HG02642 (cell line): Measurements from ENCODE around the gene PRMT1.

Experiments used
- ATAC-seq: cut with Tn5 transposase; IDR thresholded peaks from one replicate; pipeline ENCODE4 v1.9.1; 2021; ENCODE audit warnings: mild to moderate bottlenecking; ENCODE audit not compliant: unreplicated experiment, poor library complexity

The PRMT1 gene

DNA sequence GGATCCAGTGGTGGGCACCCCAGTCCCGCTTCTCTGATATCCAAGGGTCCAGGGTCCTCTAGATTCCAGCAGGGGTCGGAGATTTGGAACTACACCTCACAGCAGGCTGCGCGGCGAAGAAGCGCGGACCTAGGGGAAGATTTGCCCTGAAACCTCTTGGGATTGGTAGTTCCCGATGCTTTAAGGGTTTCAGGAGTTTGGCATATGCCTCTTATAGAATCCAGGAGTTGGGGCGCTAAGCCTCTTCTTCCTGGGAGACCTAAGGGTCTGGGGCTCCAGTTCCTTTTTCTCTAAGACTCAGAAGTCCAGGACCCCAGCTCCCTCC is 11.0 kb upstream of the PRMT1 start:
- ATAC-seq = no peak

DNA sequence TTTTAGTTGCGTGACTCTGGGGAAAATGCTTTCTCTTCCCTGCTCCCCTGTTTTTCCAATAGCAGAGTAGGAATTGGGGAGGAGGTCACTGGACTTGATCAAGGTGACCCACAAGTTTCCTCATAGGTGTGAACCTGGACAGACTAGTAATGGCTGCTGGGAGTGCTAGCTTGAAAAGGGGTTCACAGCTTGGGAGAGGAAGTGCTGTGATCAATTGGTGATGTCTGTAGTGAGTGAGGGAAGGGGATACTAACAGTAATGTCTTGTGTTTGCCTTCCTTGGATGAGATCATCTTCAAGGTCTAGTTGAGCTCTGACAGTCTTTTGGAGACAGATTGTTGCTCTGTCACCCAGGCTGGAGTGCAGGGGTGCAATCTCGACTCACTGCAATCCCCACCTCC is 9.6 kb upstream of the PRMT1 start:
- ATAC-seq = no peak

DNA sequence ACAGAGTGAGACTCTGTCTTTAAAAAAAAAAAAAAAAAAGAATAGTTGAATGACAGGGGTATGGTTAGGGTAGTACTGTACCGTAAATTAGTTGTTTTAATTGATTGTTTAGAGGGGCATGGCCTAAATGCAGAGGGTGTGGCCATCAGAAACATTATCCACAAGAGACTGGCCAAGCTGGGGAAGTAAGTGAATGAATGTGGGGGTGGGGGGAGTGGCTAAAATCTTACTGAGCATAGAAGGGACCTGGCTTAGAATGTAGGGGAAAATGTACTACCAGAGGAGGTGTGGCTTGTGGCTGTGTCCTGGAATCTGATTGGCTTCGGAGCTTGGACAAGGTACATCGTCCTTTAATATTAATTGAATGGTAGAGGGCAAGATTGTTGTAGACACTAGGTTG is 7.6 kb upstream of the PRMT1 start:
- no peak for ATAC-seq

DNA sequence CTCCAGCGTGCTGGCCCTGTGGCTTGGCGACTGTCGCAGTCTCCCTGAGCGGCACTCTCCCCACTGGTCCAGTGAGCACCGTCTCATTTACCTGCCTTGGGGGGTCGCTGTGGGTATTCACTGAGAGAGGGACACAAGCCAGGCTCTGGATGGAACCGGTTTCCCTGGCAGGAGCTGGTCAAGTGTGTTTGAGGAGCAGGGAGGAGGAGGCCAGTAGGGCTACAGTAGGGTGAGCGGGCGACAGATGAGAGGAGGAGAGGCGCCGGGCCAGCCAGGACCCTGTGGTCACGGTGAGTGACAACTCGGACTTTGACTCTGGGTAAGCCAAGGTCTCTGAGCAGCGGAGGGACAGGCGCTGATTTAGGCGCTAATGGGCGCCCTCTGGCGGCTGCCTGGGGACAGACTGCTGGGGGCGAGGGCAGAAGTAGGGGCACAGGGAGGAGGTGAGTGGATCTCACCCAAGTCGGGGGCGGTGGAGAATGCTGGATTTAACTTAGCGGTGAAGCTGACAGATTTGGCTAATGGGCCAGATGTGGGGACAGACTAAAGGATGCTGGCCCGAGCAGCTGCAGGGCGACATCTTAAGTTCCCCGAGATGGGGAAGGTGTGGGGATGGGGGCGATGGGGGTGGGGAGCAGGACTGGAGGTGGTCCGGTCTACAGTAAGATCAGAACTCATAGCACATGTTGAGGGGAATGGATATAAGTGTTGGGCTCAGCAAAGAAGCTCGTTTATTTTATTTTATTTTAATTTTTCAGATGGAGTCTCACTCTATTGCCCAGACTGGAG is 4.7 kb upstream of the PRMT1 start:
- no peak for ATAC-seq

DNA sequence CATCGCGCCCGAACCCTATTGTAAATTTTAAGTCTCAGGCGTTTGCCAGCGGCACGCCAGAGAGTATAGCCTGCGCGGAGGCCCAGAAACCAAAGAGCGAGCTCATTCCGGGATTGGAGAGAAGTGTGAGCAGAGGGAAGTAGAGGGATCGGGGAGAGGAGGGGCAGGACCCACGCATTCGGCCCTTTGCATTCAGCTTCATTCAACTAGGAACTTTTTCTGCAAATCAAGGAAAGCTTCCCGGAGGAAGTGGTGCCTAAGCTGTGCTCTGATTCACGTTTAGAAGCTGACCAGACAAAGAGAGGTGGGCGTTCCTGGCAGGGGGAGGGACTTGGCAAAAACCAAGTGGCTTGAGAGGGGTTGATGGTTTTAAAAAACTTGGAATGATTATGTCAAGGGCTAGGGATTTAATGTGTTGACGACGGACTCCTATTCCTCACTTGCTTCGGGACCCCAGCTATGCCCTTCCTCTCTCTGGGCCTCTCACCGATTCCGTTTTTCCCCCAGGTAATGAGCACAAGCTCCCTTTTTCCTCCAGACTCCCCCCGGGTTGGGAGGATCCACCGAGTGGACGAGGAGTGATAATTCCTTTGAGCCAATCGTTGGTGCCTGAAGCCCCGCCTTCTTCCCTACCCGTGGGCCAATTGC is 811 bp upstream of the PRMT1 start:
- peak; percentile 27 for ATAC-seq

DNA sequence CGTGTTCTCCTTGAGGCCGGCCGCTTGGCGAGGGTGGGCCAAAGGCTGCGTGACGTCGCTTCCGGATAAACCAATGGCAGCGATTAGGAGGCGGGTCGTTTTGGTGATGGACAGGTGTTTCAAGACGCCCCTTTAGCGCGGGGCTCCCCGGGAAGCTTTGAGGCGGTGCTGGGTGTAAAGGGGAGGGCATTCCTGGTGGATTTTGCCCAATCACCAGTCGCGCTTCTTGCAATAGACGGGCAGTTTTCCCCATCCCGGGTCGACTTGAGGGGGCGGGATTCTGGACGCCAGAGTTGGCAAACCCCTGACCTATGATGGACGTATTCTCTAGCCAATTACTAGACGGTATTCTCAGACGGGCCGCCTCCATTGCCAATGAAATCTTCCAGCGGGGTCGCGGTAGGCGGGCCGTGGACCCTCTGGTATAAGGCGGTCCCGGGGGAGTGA is 264 bp upstream of the PRMT1 start:
- peak; percentile 75 for ATAC-seq

DNA sequence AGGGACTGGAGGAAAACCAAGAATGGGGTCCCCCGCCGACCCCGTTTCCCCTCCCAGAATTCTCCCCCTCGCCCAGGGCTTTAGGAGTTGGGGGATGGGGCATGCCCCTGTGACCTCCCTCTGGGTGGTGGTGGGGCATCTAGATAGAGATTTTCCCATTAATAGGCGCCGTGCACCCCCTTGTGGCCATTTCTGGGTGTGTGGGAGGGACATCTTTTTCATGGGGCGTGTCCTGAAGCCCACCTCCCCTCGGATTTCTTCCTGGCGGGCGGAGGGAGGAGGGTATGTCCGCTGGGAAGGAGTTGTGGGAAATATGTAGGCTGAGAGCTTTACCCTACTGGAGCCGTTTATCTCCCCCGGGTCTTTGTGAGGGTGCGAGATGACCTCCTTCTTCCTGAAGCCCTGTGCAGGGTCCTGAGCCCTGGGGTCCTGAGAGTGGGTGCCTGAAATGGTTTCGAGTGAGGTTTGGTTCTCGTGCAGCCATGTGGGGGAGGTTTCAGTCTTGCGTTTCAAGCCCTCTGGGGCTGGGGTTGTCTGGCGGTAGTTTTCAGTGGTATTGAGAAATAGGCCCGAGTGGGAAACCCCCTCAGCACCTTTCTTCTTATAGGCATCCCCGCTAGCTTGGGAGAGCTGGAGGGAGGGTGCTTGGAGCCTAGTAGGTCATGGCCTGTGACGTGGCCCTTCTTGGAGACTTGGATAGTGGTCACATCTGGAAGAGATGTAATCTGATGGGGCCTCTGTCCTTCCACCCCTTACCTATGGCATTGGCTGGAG is 1.0 kb downstream of the PRMT1 start:
- no peak for ATAC-seq

DNA sequence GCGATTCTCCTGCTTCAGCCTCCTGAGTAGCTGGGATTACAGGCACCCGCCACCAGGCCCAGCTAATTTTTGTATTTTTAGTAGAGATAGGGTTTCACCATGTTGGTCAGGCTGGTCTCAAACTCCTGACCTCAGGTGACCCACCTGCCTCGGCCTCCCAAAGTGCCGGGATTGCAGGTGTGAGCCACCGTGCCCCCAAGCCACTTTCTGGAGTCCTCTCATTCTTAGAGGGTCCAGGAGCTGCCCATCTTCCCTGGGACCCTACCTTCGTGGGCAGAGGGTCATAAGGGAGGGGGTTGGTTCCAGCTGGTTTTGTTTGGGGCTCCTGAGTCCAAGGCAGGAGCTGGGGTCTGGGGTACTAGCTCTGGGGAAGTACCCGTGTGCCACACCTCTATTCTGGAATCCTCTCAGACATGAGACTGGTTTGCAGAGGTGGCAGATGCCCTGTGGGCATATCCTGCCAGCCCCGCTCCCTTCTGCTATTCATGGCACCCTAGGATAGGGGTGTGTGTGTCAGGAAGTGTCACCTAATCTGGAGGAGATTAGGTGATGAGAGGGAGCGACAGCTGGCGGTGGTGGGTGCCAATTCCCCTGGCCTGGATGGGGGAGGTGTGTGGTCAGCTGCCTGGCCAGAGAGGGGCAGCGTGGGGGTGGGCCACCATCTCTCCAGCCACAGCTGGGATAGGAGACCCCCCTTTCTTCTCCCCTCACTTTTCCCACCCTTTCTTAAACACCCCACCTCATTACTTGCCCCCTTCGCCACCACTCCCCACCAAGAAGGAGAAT is 2.1 kb downstream of the PRMT1 start:
- ATAC-seq = no peak

DNA sequence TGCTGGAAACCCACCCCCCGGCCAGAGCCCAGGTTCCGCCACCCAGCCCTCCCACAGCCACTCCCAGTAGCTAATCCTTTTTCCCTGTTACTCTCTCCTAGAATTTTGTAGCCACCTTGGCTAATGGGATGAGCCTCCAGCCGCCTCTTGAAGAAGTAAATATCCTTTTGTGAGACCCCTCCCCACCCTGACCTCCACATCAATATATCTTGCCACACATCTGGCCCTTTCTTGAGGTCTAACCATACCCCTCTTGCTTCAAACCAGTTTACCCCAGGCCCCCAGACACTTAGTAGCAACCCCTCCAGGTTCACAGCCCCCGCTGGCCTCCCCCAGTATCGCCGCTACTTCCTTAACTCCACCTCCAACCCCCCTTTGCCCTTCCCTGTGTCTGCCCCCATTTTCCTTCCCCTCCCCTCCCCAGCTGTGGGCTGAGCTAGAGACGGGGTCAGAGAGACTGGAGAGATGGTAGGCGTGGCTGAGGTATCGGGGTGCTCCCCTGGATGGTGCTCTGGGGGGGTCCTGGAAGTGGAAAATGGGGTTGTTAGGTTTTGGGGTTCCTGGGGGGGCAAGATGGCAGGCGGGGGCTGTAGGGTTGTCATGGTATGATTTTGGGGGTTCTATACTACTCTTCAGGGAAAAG is 2.8 kb downstream of the PRMT1 start:
- ATAC-seq = no peak

DNA sequence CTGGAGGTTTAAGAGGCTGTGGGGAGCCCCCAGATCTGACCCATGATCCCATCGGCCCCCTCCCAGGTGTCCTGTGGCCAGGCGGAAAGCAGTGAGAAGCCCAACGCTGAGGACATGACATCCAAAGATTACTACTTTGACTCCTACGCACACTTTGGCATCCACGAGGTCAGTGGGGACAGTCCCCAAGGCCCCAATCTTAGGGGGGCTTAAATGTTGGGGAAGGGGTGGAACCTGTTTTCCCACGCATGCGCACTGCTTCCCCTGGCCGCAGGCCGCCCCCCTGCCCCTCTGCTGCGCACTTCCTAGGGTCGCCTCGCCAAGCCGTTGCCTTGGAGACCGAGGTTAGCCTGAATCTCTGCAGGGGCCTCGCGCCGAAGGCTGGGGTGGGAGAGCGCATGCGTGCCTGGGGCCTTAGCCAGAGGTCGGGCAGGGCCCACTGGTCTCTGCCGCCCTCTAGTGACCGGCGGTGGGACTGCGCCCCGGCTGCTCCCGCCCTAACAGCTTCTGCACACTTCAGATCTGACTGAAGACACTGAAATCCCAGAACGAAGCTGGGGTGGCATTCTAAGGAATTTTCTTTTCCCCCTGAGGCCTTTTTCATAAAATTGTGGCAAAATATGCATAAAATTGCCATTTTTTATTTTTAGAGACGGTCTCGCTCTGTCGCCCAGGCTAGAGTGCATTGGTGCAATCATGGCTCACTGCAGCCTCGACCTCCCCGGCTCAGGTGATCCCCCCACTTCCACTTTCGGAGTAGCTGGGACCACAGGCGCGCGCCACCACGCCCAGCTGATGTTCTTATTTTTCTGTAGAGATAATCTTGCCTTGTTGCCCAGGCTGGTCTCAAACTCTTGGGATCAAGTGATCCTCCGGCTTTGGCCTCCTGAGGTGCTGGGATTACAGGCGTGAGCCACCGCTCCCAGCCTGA is 3.6 kb downstream of the PRMT1 start:
- ATAC-seq = no peak

DNA sequence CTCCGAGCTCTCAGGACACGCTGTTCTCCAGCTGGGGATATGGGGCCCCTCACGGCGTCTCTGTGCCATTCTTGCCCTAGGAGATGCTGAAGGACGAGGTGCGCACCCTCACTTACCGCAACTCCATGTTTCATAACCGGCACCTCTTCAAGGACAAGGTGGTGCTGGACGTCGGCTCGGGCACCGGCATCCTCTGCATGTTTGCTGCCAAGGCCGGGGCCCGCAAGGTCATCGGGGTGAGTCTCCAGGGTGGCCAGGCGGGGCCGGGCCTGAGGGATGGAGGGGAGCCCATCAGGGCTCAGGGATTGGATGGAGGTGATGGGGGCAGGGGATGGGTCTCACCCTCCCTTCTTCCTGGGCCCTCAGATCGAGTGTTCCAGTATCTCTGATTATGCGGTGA is 4.8 kb downstream of the PRMT1 start:
- no peak for ATAC-seq

DNA sequence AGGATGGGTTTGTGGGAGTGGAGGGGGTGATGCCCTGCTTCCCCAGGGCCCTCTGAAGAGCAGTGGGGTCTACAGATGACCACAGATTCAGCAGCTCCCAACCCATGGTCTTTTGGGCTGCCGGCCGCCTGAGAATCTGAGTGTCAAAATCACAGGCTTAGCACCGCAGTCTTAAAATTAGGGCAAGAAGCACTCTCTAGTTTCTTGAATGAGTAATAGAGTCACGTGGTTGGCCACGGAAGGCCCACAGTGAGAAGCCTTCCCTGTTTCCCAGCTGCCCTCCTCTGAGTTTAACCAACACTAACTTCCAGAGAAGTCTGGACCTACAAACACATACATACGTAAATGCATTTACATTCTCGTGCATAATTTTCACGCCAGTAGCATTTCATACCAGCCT is 5.2 kb downstream of the PRMT1 start:
- ATAC-seq = no peak

DNA sequence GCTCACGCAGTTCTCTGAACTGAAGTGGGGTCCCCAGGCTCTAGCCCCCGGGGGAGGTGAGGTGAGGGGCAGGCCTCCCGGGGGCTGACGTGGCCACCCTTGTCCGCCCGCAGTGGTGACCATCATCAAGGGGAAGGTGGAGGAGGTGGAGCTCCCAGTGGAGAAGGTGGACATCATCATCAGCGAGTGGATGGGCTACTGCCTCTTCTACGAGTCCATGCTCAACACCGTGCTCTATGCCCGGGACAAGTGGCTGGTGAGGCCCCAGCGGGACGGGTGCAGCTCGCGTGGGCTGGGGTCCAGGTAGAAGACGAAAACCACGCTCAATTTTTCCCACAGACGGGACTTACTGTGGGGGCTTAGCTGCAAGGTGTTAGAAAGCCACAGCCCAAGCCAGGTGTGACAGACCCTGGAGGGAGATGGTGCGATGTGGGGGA is 6.8 kb downstream of the PRMT1 start:
- ATAC-seq = no peak

DNA sequence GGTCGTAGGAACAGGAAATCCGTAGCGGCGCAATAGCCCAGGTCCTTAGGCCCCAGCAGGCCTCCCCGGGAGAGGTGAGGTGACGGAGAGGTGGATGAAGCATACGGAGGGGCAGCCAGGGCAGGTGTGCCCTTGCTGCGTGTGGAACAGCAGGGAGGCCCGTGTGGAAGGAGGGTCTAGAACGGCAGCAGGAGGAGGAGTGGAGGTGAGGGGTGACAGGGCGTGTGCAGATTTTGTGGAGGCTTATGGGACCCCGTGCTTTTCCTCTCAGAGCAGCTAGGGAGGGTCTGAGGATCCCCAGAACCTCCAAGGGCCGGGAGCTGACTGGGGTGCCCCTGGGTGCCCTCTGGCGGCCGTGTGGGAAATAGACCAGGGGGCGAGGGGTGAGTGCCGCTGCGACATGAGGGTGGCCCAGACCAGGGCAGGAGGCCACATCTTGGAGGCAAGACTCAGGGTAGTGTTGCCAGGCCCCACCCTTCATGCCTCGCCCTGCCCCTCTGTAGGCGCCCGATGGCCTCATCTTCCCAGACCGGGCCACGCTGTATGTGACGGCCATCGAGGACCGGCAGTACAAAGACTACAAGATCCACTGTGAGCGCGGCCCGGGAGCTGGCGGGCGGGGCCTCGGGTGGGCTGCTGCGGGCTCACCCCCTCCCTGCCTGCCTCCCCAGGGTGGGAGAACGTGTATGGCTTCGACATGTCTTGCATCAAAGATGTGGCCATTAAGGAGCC is 7.3 kb downstream of the PRMT1 start:
- ATAC-seq = no peak

DNA sequence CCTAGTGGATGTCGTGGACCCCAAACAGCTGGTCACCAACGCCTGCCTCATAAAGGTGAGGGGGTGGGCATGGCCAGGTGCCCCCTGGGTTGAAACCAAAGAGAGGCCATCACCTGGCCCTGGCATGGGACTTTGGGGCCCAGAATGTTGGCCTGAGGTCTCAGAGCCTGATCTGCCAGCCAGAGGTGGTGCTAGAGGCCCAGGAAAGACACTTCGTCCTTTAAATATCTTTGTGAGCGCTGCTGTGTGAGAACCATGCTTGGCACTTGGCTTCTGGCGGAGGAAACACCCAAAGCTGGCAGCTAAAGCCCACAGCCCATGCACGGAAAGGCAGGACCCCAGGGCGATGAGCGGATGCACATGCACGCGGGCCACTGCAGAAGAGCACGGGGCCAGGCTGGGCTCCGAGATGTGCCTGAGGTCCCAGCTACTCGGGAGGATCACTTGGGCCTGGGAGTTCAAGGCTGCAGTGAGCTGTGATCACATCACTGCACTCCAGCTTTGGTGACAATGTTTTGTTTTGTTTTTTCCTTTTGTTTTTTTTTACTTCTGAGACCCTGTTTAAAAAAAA is 8.0 kb downstream of the PRMT1 start:
- ATAC-seq = no peak

DNA sequence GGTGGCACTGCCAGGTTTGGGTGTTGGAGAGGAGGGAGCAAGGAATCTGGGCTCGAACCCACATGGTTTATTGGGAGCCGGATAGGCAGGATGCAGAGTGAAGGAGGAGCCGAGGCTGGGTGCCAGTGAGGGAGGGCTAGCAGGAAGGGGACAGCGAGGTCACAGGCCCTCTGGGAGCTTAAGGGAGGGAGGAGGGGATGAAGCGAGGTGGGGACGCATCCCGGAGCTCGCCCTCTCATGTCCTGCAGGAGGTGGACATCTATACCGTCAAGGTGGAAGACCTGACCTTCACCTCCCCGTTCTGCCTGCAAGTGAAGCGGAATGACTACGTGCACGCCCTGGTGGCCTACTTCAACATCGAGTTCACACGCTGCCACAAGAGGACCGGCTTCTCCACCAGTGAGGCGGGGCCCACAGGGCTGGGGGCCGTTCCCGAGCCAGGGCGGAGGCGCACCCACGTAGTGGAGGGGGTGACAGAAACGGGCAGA is 8.8 kb downstream of the PRMT1 start:
- no peak for ATAC-seq

DNA sequence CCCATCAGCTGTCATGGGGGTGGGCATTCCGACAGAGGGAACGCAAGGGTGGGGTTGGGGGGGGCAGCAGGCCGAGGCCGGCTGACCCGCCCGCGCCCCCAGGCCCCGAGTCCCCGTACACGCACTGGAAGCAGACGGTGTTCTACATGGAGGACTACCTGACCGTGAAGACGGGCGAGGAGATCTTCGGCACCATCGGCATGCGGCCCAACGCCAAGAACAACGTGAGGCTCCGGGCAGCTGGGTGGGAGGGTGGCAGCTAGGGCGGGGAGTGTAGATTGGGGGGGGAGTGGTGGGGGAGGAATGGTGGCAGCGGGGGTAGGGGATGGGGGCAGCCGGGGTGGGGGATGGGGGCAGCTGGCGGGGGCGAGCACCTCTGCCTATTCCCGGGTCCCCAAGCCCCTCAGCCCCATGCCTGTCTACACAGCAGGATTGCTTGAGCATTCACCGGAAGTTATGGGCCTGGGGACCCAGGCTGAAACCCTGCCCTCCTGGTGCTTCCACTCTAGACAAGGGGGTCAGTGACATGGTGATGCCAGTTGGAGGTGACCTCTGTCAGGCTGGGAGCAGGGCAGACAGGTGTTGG is 9.5 kb downstream of the PRMT1 start:
- ATAC-seq = no peak

DNA sequence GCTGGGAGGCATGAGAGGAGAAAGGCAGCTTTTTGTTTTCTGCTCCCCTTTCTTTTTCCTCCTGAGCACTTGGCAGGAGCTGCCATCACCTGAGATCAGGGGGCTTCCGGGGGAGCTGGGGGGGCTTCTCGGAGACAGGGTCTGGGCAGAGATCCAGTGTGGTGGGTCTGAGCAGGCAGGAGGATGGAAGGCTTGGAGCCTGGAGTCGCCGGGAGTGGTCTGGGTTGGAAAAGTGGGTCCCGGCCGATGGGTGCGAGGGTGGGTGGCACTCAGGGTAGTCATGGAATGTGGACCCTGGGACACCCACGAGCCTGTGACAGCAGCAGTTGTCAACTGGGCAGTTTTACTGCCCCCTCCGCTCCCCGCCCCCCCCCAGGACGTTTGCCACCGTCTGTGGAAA is 10.1 kb downstream of the PRMT1 start:
- ATAC-seq = no peak
